GM21786 (cell line): ENCODE measurements around the gene C2orf92.
"Not testable (repeated sequence)": the region's sequence is repeated elsewhere in the genome, so short reads cannot be mapped to it uniquely, and the experiment has no call there.

Source experiments
- ATAC-seq: cut with Tn5 transposase; IDR thresholded peaks from one replicate; pipeline ENCODE4 v1.9.1; 2021; ENCODE audit not compliant: unreplicated experiment

The C2orf92 gene

GRCh38 chr2:97688062-97688827 is 18.7 kb downstream of the C2orf92 start:
- peak; percentile 66 for ATAC-seq

- no peak for ATAC-seq
Observed at GRCh38 chr2:97691166-97691565, 21.7 kb downstream of the C2orf92 start.

- no peak for ATAC-seq
Observed at GRCh38 chr2:97693476-97693875, 24.0 kb downstream of the C2orf92 start.

GRCh38 chr2:97695744-97696143 is 26.2 kb downstream of the C2orf92 start:
- ATAC-seq, result no peak

- ATAC-seq, result peak; percentile 77
Observed at GRCh38 chr2:97697252-97698235, 28.0 kb downstream of the C2orf92 start.

- no peak for ATAC-seq
Observed at GRCh38 chr2:97698530-97698929, 29.0 kb downstream of the C2orf92 start.

- ATAC-seq, result no peak
Observed at GRCh38 chr2:97699765-97700444, 30.4 kb downstream of the C2orf92 start.

GRCh38 chr2:97701186-97701585 is 31.7 kb downstream of the C2orf92 start:
- no peak for ATAC-seq

- no peak for ATAC-seq
Observed at GRCh38 chr2:97701851-97702465, 32.4 kb downstream of the C2orf92 start.

- ATAC-seq, result no peak
Observed at GRCh38 chr2:97702731-97703470, 33.4 kb downstream of the C2orf92 start.

- no peak for ATAC-seq
Observed at GRCh38 chr2:97703741-97704140, 34.2 kb downstream of the C2orf92 start.

- no peak for ATAC-seq
Observed at GRCh38 chr2:97704989-97705388, 35.5 kb downstream of the C2orf92 start.

- no peak for ATAC-seq
Observed at GRCh38 chr2:97706112-97706511, 36.6 kb downstream of the C2orf92 start.

GRCh38 chr2:97706708-97707345 is 37.3 kb downstream of the C2orf92 start:
- ATAC-seq, result no peak

- ATAC-seq, result no peak
Observed at GRCh38 chr2:97707362-97708047, 38.0 kb downstream of the C2orf92 start.

- no peak for ATAC-seq
Observed at GRCh38 chr2:97708048-97708380, 38.5 kb downstream of the C2orf92 start.

GRCh38 chr2:97708608-97709007 is 39.1 kb downstream of the C2orf92 start:
- ATAC-seq, result no peak

GRCh38 chr2:97711394-97711711 is 41.8 kb downstream of the C2orf92 start:
- no peak for ATAC-seq

- not testable (repeated sequence) for ATAC-seq
Observed at GRCh38 chr2:97712175-97712574, 42.7 kb downstream of the C2orf92 start.
